Measurements from ENCODE around the gene GRIN2A.

GRIN2A gene

DNA sequence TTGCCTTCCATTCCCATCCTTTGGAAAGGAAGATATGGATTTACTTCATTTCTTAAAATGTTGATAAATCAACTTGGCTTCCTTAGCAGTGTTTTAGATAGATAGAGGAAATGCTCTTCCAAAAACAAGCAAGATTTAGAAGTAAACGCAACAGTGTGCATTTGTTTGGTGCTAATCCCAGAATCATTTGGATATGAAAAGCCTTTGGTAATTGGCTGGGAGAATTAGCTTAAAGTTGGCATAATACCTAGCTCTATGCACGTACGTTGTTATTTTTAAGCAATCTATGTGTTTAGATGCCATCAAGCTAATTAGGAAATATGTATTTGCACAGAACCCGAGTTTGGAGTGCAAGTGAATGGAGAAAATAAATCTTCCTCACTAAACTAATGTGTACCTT is 415.3 kb downstream of the GRIN2A start:
- no peak for DNase-seq (ENCODE audit: low read depth, low spot score)

DNA sequence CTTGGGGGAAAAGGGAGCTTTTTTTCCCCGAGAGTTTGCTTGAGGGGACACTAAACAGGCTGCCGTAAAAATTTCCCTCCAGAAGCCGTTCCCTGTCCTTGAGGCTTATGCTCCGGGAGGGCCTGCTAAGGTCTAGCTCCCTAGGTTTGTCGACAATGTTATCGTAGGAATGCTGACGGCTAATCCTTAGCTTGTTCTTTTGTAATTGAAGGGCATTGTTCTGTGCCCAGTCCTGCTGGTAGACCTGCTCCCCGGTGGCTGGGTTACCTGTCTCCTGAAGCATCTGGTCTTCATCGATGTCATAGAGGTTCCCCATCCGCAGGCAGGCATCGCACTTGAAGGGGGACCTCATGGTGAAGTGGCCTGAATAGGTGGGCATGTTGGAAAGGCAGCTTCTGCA is 418.7 kb downstream of the GRIN2A start:
- DNase-seq (ENCODE audit: low read depth, low spot score), result no peak

DNA sequence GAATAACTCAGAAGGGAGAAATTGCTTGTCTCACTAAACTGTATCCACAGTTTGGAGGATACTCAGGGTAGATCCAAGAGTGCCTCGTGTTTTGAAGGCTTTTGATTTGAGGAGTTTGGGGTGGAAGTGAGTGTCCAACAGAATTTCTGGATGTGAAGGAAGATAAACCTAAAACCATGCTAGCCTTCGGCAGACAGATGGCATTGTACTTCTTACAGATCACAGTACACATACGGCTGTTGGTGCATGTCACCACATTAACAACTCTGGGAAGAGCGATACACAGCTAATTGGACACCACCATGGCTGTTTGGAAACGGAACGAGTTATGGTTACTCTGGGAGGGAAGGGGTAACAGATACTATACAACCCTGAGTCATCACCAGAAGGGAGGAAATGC is 420.4 kb downstream of the GRIN2A start:
- DNase-seq (ENCODE audit: low read depth, low spot score), result no peak

DNA sequence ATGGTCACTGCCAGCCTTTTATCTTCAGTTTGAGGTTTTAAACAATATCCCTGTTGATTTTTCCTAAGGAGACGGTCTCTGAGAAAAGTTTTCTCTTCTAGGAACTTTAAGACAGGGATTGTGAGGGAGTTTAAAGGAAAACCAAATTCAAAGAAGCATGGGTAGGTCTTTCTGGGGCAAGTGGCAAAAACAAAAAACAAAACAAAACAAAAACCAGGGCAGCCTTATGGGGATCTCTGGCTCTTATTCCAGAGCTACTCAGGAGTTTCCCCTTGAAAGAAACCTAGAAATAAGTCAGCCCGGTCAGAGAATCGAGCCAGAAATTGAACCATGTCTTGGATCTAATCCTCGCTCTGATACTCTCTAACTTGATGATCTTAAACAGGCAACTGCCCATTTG is 424.5 kb downstream of the GRIN2A start:
- DNase-seq (ENCODE audit: low read depth, low spot score), result no peak

DNA sequence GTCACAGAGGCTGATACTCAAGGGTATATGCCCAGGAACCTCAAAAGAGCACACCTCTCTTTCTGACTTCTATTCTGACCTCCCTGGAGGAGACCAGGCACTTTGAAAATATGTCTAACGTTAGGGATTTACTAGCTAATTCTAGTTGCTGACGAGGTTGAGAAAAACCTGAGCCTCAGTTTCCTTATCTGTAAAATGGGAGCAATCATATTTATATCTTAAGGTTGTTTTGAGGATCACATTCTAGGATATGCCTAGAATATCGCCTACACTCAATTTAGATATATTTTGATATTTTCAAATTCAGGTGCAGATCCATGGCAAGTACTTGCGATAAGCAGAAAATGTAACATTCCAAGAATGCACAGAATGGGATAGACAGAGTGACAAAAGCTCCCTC is 425.8 kb downstream of the GRIN2A start:
- no peak for DNase-seq (ENCODE audit: low read depth, low spot score)

DNA sequence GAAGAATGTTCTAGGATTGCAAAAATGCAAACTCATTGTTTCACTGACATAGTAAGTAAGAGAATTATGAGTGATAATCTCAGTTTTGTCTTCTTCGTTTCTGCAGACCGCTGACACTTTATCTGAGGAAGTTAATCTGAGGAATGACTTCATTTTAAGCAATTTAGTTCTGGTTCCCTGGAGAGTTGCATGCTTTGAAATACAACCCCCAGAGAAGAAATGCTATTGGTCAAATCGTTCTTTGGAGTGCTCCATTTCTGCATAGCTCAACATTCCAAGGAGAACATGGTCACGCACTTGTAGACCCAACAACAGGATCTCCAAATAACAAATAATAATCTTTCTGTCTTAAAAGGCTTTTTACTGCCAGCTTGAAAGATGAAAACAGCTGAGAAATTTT is 427.1 kb downstream of the GRIN2A start:
- no peak for DNase-seq (ENCODE audit: low read depth, low spot score)

DNA sequence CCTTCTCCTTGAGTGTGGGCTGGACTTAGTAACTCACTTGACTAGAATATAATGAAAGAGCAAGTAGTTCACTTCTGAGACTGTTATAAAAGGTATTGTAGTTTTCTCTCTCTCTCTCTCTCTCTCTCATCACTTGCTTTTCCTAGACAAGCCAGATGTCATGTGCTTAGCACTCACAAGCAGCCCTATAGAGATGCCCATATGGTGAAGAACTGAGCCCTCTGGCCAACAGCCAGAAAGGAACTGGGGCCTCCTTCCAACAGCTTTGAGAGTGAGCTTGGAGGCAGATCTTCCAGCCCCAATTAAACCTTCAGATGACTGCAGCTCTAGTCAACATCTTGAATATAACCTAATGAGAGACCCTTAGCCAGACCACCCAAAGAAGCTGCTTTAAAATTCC is 440.5 kb downstream of the GRIN2A start:
- DNase-seq (ENCODE audit: low read depth, low spot score), result no peak

DNA sequence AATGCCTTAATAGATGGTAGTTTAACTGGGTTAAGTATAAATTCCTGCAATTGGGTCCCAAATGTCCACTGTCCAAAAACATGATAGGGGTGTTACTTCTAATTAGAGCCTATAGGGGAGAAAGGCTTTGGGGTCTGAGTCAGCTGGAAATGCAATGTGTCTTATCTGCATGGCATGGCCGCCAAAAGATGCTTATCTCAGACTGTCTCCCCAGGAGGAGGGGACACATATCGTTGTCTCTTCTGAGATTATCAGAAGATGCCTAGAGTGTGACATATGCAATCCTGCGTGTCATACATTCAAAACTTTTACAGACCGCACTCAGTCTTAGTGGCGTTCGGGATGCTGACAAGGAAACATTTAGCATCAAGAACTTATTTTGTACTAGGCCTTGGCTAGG is 442.9 kb downstream of the GRIN2A start:
- no peak for DNase-seq (ENCODE audit: low read depth, low spot score)

DNA sequence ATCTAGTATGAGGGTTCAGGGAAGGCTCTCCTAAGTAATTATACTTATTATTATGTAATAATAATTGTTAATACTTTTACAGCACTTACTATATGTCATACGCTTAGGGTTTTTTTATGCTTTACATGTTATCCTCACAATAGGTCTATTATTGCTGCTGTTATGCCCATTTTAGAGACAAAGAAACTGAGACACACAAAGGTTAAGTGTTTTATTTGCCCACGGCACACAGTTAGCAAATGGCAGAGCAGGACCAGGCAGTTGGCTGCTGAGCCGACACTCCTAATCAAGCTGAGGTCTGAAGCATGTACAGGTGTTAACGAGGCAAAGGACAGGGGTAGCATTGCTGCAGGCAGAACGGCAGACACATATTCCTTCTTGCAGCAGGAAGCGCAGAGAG is 443.5 kb downstream of the GRIN2A start:
- no peak for DNase-seq (ENCODE audit: low read depth, low spot score)

DNA sequence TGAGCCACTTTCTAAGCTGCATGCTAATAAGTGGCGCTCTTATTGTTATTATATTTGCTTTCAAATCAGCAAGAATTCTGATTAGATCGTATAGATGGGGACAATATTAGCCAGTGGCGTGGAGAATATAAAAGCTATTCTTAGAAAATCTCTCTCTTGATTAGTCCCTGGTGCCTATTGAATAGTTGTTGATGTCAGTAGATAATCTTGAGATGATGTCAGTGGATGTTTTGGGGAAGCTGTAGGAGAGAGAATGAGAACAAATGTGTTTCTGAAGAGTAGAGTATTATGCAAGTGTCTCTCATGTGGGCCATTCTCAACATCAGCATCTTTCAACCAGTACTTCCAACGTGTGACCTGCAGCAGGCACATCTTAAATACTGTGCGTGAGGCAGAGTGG is 445.7 kb downstream of the GRIN2A start:
- DNase-seq (ENCODE audit: low read depth, low spot score), result no peak

DNA sequence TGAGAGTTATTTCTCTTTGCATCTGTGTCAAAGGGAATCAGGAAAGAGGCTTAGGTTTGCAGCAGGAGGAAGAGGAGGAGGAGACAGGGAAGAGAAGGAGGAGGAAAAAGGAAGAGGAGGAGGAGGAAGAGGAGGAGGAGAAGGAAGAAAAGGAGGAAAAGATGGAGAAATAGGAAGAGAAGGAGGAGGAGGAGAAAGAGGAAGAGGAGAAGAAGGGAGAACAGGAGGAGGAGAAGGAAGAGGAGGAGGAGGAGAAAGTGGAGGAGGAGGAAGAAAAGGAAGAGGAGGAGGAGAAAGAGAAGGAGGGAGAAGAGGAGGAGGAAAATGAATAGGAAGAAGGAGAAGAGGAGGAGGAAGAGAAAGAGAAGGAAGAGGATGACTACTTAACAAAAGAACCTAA is 459.1 kb downstream of the GRIN2A start:
- DNase-seq (ENCODE audit: low read depth, low spot score), result no peak

DNA sequence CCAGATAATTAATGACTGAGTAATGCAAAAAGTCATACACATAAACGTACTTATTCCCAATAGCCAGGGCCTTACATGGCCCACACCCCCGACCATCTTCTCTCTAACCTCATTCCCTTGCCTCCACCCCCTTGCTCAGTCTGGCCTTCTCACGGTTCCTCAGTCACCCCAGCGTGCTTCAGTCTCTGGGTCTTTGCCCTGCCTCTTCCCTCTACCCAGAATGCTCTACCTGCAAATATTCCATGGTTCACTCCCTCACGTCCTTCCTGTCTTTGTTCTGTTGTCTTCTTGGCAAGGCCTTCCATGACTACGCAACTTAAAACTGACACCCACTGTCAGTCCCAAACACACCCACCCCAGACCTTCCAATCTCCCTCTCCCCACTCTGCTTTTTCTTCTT is 468.3 kb downstream of the GRIN2A start:
- no peak for DNase-seq (ENCODE audit: low read depth, low spot score)

DNA sequence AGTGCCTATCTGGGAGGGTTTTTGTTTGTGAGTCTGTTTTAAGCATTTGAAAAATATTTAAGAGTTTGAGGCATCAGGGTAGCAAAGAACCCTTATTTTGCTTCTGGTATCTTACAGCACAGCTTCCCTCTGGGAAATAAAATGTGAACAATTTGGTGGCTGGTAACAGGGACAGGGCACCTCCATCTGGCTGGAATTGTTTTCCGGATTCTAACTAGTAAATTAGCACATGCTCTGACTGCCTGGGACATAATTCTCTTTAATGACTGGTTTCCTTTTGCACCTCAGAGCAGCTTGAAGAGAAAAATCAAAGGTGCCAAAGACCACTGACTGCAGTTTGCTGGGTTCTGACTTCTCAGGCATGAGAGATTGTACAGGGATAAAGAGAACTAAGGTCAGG is 469.1 kb downstream of the GRIN2A start:
- DNase-seq (ENCODE audit: low read depth, low spot score), result no peak

DNA sequence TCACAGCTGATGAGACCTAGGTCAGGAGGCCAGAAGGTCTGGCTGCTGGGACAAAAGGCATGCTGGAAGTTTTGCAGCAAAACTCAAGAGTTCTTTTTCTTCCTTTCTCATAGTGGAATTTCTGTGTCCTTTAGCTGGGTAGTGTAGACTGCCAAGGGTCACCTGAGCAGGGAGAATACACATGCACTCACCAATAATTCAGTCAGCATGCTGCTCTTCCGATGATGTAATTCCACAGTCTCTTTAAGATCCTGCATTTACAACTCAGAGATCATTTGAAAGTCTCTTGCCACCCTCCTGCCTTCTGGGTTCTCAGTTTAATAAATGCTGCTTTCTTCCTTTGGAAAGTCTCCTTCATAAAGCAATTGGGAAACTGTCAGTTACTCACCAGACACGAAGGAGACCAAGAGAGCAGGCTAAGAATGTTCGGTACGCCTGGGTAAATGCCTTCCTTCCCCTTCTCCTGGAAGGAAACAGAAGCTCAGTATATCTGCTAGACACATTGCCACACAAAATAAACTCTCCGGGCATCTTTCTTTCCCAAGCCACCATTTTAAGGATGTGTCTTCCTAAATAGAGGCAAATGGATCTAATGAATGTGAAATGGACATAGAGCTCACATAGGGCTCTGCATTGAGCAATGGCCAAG is 473.1 kb downstream of the GRIN2A start:
- no peak for DNase-seq (ENCODE audit: low read depth, low spot score)

DNA sequence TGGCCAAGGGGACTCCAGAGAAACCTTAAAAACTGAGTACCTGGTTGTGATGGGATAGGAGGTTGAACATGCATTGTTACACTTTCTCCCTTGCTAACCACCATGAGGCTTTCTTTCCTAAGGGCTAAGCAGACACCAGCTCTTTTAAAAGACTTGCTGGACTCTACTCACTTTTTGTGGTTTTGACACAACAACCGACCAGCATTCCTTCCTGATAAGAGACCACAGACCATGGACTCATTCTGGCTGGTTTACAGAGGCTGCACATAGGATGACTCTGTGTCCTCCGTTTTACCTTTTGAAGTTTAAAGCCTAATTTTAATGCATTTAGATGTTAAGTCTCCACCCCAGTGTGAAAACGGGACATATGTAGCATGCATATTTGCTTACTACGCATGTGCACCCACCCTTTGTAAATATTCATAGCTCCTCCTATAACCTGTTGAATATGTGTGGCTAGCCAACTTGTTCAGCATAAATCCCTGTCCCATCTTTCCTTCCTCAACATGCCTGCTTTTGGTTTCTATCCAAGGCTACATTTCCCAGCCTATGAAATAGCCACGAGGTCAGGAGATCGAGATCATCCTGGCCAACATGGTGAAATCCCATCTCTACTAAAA is 475.9 kb downstream of the GRIN2A start:
- DNase-seq (ENCODE audit: low read depth, low spot score), result no peak

DNA sequence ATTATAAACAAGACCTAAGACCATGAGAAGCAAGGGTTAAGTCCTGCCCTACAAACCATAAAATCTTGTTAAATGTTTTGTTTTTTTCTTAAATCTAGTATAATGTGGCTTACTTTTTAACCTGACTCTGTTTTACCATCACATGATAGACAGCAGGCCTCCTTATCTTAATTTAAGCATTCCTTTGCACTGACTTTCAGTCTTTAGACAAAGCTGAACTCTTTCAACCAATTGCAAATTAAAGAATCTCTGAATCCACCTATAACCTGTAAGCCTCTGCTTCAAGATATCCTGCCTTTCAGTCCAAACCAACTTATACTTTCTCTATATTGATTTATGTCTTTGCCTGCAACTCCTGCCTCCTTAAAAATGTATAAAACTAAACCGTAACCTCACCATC is 478.5 kb downstream of the GRIN2A start:
- no peak for DNase-seq (ENCODE audit: low read depth, low spot score)
